Mucosa of descending colon (tissue), 3 donors: ENCODE measurements around the gene AFAP1. TPM values are rescaled to one million over a fixed set of nuclear protein-coding genes. Genes with fewer than 3 reads are reported as not detected.
A peak's percentile ranks its signal among the peaks of the same experiment; 100 is the strongest.

Experiments used
- ATAC-seq: fragments of 200-7000 bp; cut with Tn5 transposase; one replicate; pipeline ENCODE4 v1.9.1; 2020; ENCODE audit warnings: mild to moderate bottlenecking, moderate library complexity
- DNase-seq, 3 donors: peaks; one replicate each; pipeline ENCODE4 v3.0.0-alpha.2; 2020
- H3K36me3 ChIP-seq: fragments of 200-600 bp; one replicate; pipeline ENCODE4 v1.8.0; 2021; ENCODE audit warnings: low read depth, mild to moderate bottlenecking
- H3K4me1 ChIP-seq: fragments of 200-600 bp; one replicate; pipeline ENCODE4 v1.8.0; 2021; ENCODE audit warnings: low read depth, mild to moderate bottlenecking
- H3K4me3 ChIP-seq: fragments of 200-600 bp; one replicate; pipeline ENCODE4 v1.8.0; 2021; ENCODE audit warnings: mild to moderate bottlenecking
- H3K9me3 ChIP-seq: fragments of 200-600 bp; one replicate; pipeline ENCODE4 v1.8.0; 2021; ENCODE audit warnings: mild to moderate bottlenecking
- CTCF ChIP-seq: fragments of 200-600 bp; IDR thresholded peaks from one replicate; pipeline ENCODE4 v1.8.0; 2022; ENCODE audit warnings: antibody characterized with exemption, mild to moderate bottlenecking
- intact Hi-C, 2 donors: fragments of 100-400 bp; cut with DNase I in 1 of 2; cut with micrococcal nuclease in 1 of 2; formaldehyde crosslinking; loops; one replicate each; pipeline versions ENCODE4 v1.11.0 to v1.11.1; 2022; cut with DNase I, micrococcal nuclease
- total RNA-seq, 3 donors: library from RNA; stranded (reverse); fragmentation: NEBNext Ultra II Directional in 2 of 3; extraction: Animal tissue kit (Norgen Biotek cat#: 25700) in 2 of 3; gene quantifications; one replicate each; pipeline versions ENCODE4 v1.2.1 to v1.2.4, GENCODE V29; 2021 to 2023
- donor health status: DM: no; HTN: no; CAD: no; lungs with moderate emphysema.
- donor health status: DM: no; HTN: no; CAD: no.
- donor health status: DM: no; HTN: yes; CAD: no.

The AFAP1 gene
- total RNA-seq, 3 donors from 2014 or later = 31.4 to 59.1 (median 37.1) TPM

DNA sequence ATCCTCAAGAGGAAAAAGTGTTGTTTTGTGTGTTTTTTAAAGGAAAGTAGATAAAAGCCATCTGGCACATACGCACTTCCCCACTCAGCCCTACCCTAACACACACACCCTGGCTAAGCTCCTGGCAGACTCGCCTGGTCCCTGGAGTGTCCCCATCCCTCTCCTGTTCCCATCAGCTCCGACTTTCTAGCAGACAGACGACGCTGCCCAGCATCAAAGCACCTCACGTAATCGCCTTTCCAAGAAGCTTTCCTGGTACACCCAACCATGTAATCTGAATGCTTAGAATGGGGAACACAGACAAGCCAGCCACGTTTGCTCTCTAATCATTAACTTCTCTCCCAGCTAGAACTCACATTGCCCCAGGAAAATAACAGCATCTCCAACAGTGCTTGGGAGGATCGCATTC lies 116.2 kb downstream of the AFAP1 start:
- Histone ChIP-seq H3K9me3 (no peaks in the 10 kb centered on the region), H3K4me1 (peaks cover 9% of the 10 kb centered on the region), H3K4me3 (no peak overlapping the region), H3K36me3 (no peaks in the 10 kb centered on the region)
- DNase-seq = peak in 2 of 3 donors; percentile 57 to 61
- ATAC-seq = peak; percentile 79
- intact Hi-C loops = no loop called here
- no peak for TF ChIP-seq CTCF

GRCh38 chr4:7822877-7823276 lies 116.8 kb downstream of the AFAP1 start:
- H3K4me3 ChIP-seq = no peak overlapping the region
- intact Hi-C loops = no loop called here
- DNase-seq (no peak), ATAC-seq (peak; percentile 25)
- no peak for TF ChIP-seq CTCF
- H3K9me3 ChIP-seq = no peaks in the 10 kb centered on the region
- peaks cover 9% of the 10 kb centered on the region for H3K4me1 ChIP-seq
- H3K36me3 ChIP-seq = no peaks in the 10 kb centered on the region

- no peak for TF ChIP-seq CTCF
- no peak for DNase-seq
- intact Hi-C loops = no loop called here
- peaks cover 9% of the 10 kb centered on the region for H3K4me1 ChIP-seq
- H3K9me3 ChIP-seq = no peaks in the 10 kb centered on the region
- no peaks in the 10 kb centered on the region for H3K36me3 ChIP-seq
- H3K4me3 ChIP-seq = no peak overlapping the region
- no peak for ATAC-seq
Measured at GRCh38 chr4:7822137-7822505, 117.5 kb downstream of the AFAP1 start.

- ATAC-seq = no peak
- peaks cover 9% of the 10 kb centered on the region for H3K4me1 ChIP-seq
- intact Hi-C loops = no loop called here
Measured at GRCh38 chr4:7821245-7822136, 118.2 kb downstream of the AFAP1 start.

GRCh38 chr4:7820031-7820818 lies 119.4 kb downstream of the AFAP1 start:
- H3K36me3 ChIP-seq = no peaks in the 10 kb centered on the region
- no peak overlapping the region for H3K4me3 ChIP-seq
- peaks cover 9% of the 10 kb centered on the region for H3K4me1 ChIP-seq
- intact Hi-C loops = no loop called here
- no peaks in the 10 kb centered on the region for H3K9me3 ChIP-seq
- DNase-seq (no peak), ATAC-seq (no peak)
- TF ChIP-seq CTCF = no peak

More at GRCh38 chr4:7821245-7822136, 118.2 kb downstream of the AFAP1 start:
- Histone ChIP-seq H3K4me3 (no peak overlapping the region), H3K9me3 (no peaks in the 10 kb centered on the region), H3K36me3 (no peaks in the 10 kb centered on the region)
- no peak for DNase-seq
- TF ChIP-seq CTCF = no peak
